SJCRH30 (cell line): ENCODE data around the gene ZBTB21. TPM values are rescaled to one million over a fixed set of nuclear protein-coding genes. Genes with fewer than 3 reads are reported as not detected.
A peak's percentile ranks its signal among the peaks of the same experiment; 100 is the strongest.

ENCODE experiments used
- DNase-seq, 2 experiments: peaks; one replicate each; pipeline ENCODE4 v3.0.0-alpha.2; 2015 to 2020
- H3K27ac ChIP-seq: fragments of 250-450 bp; sonication (Bioruptor Pico); 2 replicates; pipeline ENCODE4 v1.5.1; 2020; ENCODE audit warnings: mild to moderate bottlenecking, moderate library complexity
- H3K27me3 ChIP-seq: fragments of 250-450 bp; sonication (Bioruptor Pico); 2 replicates; pipeline ENCODE4 v1.5.1; 2020; ENCODE audit warnings: mild to moderate bottlenecking, moderate library complexity
- H3K36me3 ChIP-seq: fragments of 250-450 bp; sonication (Bioruptor Pico); 2 replicates; pipeline ENCODE4 v1.5.1; 2020; ENCODE audit warnings: mild to moderate bottlenecking, moderate library complexity
- H3K4me1 ChIP-seq: fragments of 250-450 bp; sonication (Bioruptor Pico); 2 replicates; pipeline ENCODE4 v1.5.1; 2020; ENCODE audit warnings: mild to moderate bottlenecking, moderate library complexity
- H3K4me3 ChIP-seq: fragments of 250-450 bp; sonication (Bioruptor Pico); 2 replicates; pipeline ENCODE4 v1.5.1; 2020; ENCODE audit warnings: mild to moderate bottlenecking, moderate library complexity
- H3K9me3 ChIP-seq: fragments of 250-450 bp; sonication (Bioruptor Pico); replicated peaks from 2 replicates; pipeline ENCODE4 v1.5.1; 2020; ENCODE audit warnings: mild to moderate bottlenecking, moderate library complexity
- total RNA-seq: library from RNA; depleted of rRNA; stranded (reverse); fragments of >200 nt; shearing (Covaris generic); gene quantifications from 2 replicates; pipeline ENCODE4 v1.2.3, GENCODE V29; 2014

ZBTB21 gene
- total RNA-seq, 1 experiment from 2014 or later: 25.7 TPM

- H3K4me1 ChIP-seq: no peaks in the 10 kb centered on the region
- H3K9me3 ChIP-seq: no peaks in the 10 kb centered on the region
- DNase-seq: no peak
- H3K27ac ChIP-seq: no peak overlapping the region
- no peak overlapping the region for H3K4me3 ChIP-seq
- H3K27me3 ChIP-seq: no peaks in the 10 kb centered on the region
- no peaks in the 10 kb centered on the region for H3K36me3 ChIP-seq
Measured at GRCh38 chr21:42031816-42032215, 21.7 kb upstream of the ZBTB21 start.

DNA sequence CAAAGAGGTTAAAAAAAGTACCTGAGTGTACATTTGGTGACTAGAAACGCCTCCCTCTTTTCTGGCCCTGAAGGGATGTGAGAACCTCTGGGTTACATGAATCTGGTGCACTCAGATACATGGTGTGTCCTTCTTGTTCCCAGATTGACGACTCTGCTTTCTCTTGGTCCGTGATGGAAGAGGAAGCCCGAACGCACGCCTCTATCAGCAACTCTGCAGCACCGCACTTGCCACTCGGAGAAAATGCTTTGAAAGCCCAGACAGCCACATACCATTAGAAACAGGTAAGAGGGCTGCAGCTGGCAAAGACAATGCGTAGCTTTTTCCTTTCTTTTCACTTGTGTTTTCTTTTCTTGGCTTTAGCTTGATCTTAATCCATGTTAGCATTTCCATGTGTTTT lies 21.1 kb upstream of the ZBTB21 start:
- DNase-seq: no peak

GRCh38 chr21:42030311-42030710 lies 20.2 kb upstream of the ZBTB21 start:
- no peaks in the 10 kb centered on the region for H3K27me3 ChIP-seq
- no peaks in the 10 kb centered on the region for H3K9me3 ChIP-seq
- no peaks in the 10 kb centered on the region for H3K36me3 ChIP-seq

More for the DNA sequence above, 21.1 kb upstream of the ZBTB21 start:
- H3K4me3 ChIP-seq: no peak overlapping the region
- no peak overlapping the region for H3K27ac ChIP-seq
- no peaks in the 10 kb centered on the region for H3K9me3 ChIP-seq
- H3K4me1 ChIP-seq: no peaks in the 10 kb centered on the region
- H3K36me3 ChIP-seq: no peaks in the 10 kb centered on the region
- no peaks in the 10 kb centered on the region for H3K27me3 ChIP-seq

DNA sequence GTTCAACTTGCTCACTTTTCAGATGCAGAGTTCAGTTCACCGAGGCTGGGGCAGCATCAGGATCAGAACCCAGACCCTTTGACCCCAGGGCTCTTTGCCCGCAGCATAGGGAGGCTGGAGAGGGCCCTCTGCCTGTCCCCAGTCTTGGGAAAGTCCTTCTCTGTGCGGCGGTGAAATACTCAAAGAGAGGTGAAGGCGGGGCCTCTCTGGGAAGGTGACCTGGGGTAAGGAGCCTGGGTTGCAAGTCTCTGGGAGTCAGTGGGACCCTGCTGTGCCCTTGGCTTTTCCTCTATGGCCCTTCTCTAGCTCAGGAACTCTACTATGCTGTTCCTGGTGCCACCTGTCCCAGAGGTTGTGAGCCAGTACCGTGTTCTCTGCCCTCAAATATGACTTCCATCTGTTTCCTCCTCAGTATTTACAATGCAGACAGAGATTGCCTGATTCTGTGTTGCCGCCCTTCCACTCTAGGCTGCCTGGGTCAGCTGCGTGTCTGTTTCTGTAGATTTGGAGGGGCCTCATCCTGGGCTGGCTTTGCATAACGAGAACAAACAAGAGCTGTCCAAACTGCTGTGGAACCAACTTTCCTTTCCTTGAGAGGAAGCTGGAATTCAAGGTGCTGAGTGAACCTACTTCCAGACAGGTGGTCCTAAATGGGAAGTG lies 18.7 kb upstream of the ZBTB21 start:
- Histone ChIP-seq H3K9me3 (no peaks in the 10 kb centered on the region), H3K27ac (no peak overlapping the region), H3K4me1 (no peaks in the 10 kb centered on the region), H3K4me3 (no peak overlapping the region), H3K36me3 (no peaks in the 10 kb centered on the region), H3K27me3 (no peaks in the 10 kb centered on the region)
- DNase-seq: no peak

More at GRCh38 chr21:42030311-42030710, 20.2 kb upstream of the ZBTB21 start:
- DNase-seq: no peak
- Histone ChIP-seq H3K27ac (no peak overlapping the region), H3K4me3 (no peak overlapping the region), H3K4me1 (no peaks in the 10 kb centered on the region)

DNA sequence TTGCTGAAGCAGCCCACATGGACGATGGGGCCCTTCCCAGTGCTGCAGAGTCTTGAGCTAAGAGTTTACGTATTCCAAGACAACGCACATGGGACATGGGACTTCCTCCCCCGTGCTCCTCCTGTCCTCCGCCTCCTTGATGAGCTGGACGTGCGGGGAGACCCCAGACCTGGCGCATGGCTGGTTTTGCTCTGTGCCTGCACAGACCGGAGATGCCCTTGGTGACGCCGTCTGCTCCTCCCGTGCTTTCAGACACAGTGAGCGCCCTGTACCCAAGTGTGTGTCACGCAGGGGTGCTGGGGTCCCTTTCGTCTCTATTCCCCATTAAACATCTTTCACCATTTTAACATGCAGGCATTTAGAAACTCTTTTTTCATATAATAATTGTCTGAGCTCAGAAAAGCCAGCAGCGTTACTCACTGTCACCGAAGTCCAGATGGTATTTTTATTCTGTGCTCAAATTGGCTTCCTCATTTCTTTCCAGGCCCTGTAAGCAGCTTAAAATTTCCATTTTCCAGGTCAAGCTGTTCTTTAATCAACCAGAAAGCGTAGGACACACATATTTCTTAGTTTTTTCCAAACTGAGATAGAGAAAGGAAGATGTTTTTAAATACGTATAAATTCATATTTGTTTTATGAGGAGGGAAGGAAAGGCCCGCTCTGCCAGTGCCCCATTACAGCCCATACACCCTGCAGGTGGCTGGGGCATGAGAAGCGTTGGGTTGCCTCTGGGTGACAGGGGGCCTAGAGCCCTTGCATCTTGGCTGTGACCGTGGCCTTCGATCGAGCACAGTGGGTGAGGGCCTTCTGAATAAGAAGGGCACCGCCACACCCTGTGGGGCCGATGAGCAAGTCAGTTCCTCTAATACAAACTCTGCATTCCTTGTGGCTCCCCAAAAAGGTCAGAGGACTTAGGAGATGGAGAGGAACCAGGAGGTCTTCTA lies 17.9 kb upstream of the ZBTB21 start:
- H3K4me1 ChIP-seq: no peaks in the 10 kb centered on the region
- no peaks in the 10 kb centered on the region for H3K27me3 ChIP-seq
- H3K9me3 ChIP-seq: no peaks in the 10 kb centered on the region
- DNase-seq: no peak
- no peak overlapping the region for H3K4me3 ChIP-seq
- no peaks in the 10 kb centered on the region for H3K36me3 ChIP-seq
- H3K27ac ChIP-seq: no peak overlapping the region

GRCh38 chr21:42027085-42027821 lies 17.1 kb upstream of the ZBTB21 start:
- no peak for DNase-seq
- H3K36me3 ChIP-seq: no peaks in the 10 kb centered on the region
- H3K4me3 ChIP-seq: no peak overlapping the region
- H3K27me3 ChIP-seq: no peaks in the 10 kb centered on the region
- no peaks in the 10 kb centered on the region for H3K4me1 ChIP-seq
- H3K9me3 ChIP-seq: no peaks in the 10 kb centered on the region
- H3K27ac ChIP-seq: no peak overlapping the region

DNA sequence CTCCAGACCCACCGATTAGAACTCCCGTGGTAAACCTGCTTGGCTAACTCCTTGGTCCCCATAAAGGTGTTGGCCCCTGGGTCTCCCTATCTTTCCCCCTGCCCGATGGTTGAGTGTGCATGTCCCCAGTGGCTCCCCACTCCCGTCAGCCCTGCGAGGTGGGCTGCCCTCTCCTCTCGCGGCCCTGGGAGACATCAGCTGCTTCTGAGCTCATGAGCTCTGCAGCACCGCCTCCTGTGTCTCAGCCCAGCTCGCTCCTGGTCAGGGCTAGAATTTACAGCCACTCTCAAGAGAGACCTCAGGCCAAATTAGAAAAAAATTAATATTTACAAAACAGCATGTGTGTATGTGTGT lies 15.9 kb upstream of the ZBTB21 start:
- DNase-seq: no peak
- Histone ChIP-seq H3K9me3 (no peaks in the 10 kb centered on the region), H3K27me3 (no peaks in the 10 kb centered on the region), H3K4me1 (no peaks in the 10 kb centered on the region), H3K27ac (no peak overlapping the region), H3K36me3 (no peaks in the 10 kb centered on the region), H3K4me3 (no peak overlapping the region)

- Histone ChIP-seq H3K27me3 (no peaks in the 10 kb centered on the region), H3K27ac (no peak overlapping the region), H3K36me3 (no peaks in the 10 kb centered on the region), H3K4me3 (no peak overlapping the region), H3K9me3 (no peaks in the 10 kb centered on the region), H3K4me1 (no peaks in the 10 kb centered on the region)
- DNase-seq: no peak
Measured at GRCh38 chr21:42025376-42026081, 15.4 kb upstream of the ZBTB21 start.

GRCh38 chr21:42022906-42023305 lies 12.7 kb upstream of the ZBTB21 start:
- Histone ChIP-seq H3K36me3 (no peaks in the 10 kb centered on the region), H3K9me3 (no peaks in the 10 kb centered on the region), H3K27me3 (no peaks in the 10 kb centered on the region), H3K4me3 (no peak overlapping the region), H3K4me1 (no peaks in the 10 kb centered on the region), H3K27ac (no peak overlapping the region)
- DNase-seq: no peak

DNA sequence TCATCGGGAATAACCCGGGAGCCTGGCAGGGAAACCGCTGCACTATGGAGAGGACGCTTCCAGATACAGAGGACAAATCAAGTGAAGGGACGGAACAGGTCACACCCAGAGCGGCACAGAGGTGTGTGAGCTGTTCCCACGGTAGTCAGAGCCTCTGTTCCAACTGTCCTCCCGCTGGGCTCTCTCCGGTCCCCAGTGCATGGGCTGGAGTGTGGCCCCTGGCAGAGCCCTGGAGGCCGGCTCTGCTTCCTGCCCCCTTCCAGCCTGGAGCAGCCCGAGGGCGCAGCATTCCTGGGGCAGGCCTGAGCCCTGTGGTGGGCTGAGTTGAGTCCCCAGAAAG lies 11.9 kb upstream of the ZBTB21 start:
- Histone ChIP-seq H3K9me3 (no peaks in the 10 kb centered on the region), H3K4me3 (no peak overlapping the region), H3K4me1 (peaks cover 2% of the 10 kb centered on the region; the same call in 1 of the 2 replicates), H3K27ac (no peak overlapping the region), H3K36me3 (no peaks in the 10 kb centered on the region), H3K27me3 (no peaks in the 10 kb centered on the region)
- DNase-seq: no peak

DNA sequence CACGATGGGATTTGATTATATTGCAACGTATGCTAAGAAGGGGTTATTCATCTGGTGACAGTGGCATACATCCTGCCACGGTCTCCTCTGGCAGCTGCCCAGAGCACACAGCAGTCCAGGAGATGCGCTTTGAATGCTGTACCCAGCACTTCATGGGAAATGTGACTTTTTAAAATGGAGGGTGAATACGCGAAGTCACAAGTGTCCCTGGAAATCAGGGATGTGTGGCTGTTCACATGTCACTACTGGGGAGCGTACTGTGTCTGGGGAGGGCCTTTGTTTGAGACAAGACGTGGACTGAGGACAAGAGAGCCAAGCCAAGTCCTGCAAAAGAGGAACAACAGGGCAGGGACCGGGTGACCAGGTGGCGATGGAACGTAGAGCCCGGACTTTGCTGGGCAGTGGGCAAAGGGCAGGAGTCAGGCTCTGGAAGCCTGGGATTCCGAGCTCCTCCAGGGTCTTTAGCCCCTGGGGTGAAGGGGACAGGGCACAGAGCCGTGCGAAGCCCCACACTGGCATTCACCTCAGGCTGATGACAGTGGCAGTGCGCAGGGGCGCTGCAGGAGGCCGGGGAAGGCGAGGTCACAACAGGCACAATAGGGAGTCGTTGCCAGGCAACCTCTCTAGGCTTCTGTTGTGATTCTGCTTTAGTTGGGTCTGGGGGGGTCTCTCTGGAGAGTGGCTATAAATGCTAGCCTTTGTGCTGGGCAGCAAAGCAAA lies 11.4 kb upstream of the ZBTB21 start:
- DNase-seq: no peak
- no peaks in the 10 kb centered on the region for H3K27me3 ChIP-seq
- no peaks in the 10 kb centered on the region for H3K9me3 ChIP-seq
- no peak overlapping the region for H3K4me3 ChIP-seq
- H3K36me3 ChIP-seq: no peaks in the 10 kb centered on the region
- H3K4me1 ChIP-seq: peaks cover 5% of the 10 kb centered on the region
- no peak overlapping the region for H3K27ac ChIP-seq

GRCh38 chr21:42019706-42020105 lies 9.5 kb upstream of the ZBTB21 start:
- DNase-seq: no peak
- H3K4me3 ChIP-seq: no peak overlapping the region
- H3K9me3 ChIP-seq: no peaks in the 10 kb centered on the region
- no peak overlapping the region for H3K27ac ChIP-seq
- H3K4me1 ChIP-seq: peaks cover 5% of the 10 kb centered on the region
- no peaks in the 10 kb centered on the region for H3K27me3 ChIP-seq
- no peaks in the 10 kb centered on the region for H3K36me3 ChIP-seq

DNA sequence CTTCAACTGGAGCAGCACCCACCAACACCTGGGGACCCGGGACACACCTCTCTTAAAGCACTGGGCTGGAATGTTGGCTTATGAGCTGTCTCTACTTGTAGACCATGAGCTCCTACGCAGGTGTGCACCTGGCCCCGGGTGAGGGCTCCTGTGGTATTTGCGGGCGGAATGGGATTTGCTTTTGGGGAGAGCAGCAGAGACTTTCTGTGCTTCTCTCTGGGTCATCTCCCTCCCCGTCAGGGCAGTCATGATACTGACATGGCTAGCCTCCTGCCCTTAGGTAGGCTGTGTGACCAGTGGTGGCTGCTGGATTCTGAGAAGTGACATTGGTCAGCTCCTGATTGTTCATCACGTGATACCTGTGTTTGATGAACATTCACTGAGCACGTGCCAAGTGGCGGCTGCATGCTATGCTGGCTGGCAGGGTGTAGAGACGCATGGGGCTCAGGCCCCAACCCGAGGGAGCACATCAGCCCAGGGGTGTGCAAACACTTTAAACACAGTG lies 9.0 kb upstream of the ZBTB21 start:
- Histone ChIP-seq H3K27me3 (no peaks in the 10 kb centered on the region), H3K9me3 (no peaks in the 10 kb centered on the region), H3K4me1 (peaks cover 5% of the 10 kb centered on the region), H3K27ac (no peak overlapping the region), H3K36me3 (no peaks in the 10 kb centered on the region), H3K4me3 (no peak overlapping the region)
- DNase-seq: no peak

GRCh38 chr21:42017022-42017421 lies 6.9 kb upstream of the ZBTB21 start:
- H3K27ac ChIP-seq: peak overlapping the region; percentile 19; the same call in 1 of the 2 replicates
- no peaks in the 10 kb centered on the region for H3K9me3 ChIP-seq
- H3K4me3 ChIP-seq: no peak overlapping the region
- no peaks in the 10 kb centered on the region for H3K27me3 ChIP-seq
- H3K36me3 ChIP-seq: no peaks in the 10 kb centered on the region
- peak in 1 of 2 experiments; percentile 27 for DNase-seq
- peaks cover 23% of the 10 kb centered on the region for H3K4me1 ChIP-seq
